AG04450 (cell line): ENCODE results near the gene ACSL5. TPM values are rescaled to one million over a fixed set of nuclear protein-coding genes. Genes with fewer than 3 reads are reported as not detected.

ENCODE experiments used
- CTCF ChIA-PET: fragments of 300-600, 350-600 bp; formaldehyde crosslinking; extraction: SDS; loops from one replicate; lab custom pipeline; 2022; ENCODE audit warnings: antibody characterized with exemption, inconsistent platforms; lab: Charles Lee
- POLR2A ChIA-PET: fragments of 350-600 bp; formaldehyde crosslinking; extraction: SDS; loops from one replicate; lab custom pipeline; 2021; ENCODE audit warnings: antibody characterized with exemption, inconsistent platforms; lab: Yijun Ruan, JAX
- DNase-seq: peaks from one replicate; pipeline ENCODE4 v3.0.0-alpha.2; 2011; ENCODE audit warnings: low read depth, low spot score
- H3K27ac ChIP-seq: one replicate; pipeline ENCODE4 v1.5.1; 2012; ENCODE audit warnings: low read depth, low read length, control low read depth
- H3K27me3 ChIP-seq: one replicate; pipeline ENCODE4 v1.6.0; 2012; ENCODE audit warnings: low read length; ENCODE audit not compliant: control insufficient read depth, insufficient read depth
- H3K4me3 ChIP-seq: 2 replicates; pipeline ENCODE4 v1.5.1; 2011; ENCODE audit warnings: mild to moderate bottlenecking, low read depth, low read length, control low read depth
- H3K9me3 ChIP-seq: 2 replicates; pipeline ENCODE4 v1.5.1; 2012; ENCODE audit warnings: low read length; ENCODE audit not compliant: control insufficient read depth, insufficient read depth
- CTCF ChIP-seq: IDR thresholded peaks from 2 replicates; pipeline ENCODE4 v1.5.1; 2011; ENCODE audit warnings: low read depth, low read length, control low read depth, inconsistent platforms
- polyA plus RNA-seq: library from polyadenylated mRNA; depleted of rRNA; stranded (reverse); fragments of >200 nt; gene quantifications from 2 replicates; pipeline ENCODE4 v1.2.3, GENCODE V29; 2011

ACSL5 gene
- polyA plus RNA-seq, 1 experiment = 2.0 TPM

DNA sequence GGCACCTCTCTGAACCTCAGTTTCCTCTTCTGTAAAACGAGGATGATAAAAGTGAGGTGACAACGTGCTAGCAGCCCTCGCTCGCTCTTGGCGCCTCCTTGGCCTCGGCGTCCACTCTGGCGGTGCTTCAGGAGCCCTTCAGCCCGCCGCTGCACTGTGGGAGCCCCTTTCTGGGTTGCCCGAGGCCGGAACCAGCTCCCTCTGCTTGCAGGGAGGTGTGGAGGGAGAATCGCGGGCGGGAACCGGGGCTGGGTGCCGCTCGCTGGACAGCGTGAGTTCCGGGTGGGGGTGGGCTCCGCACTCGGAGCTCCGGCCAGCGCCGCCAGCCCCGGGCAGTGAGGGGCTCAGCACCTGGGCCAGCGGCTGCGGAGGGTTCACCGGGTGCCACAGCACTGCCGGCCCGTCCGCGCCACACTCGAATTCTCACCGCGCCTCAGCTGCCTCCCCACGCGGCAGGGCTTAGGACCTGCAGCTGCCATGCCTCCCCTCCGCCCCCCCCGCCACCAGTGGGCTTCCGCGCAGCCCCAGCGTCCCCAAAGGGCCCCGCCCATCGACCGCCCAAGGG is 24.3 kb upstream of the ACSL5 start:
- Histone ChIP-seq H3K27me3 (peaks cover 2% of the 10 kb centered on the region), H3K4me3 (no peak overlapping the region), H3K9me3 (no peaks in the 10 kb centered on the region; the same call in 1 of the 2 replicates), H3K27ac (no peak overlapping the region)
- CTCF ChIA-PET = no interaction called here
- POLR2A ChIA-PET = no interaction called here
- no peak for DNase-seq
- no peak for TF ChIP-seq CTCF

DNA sequence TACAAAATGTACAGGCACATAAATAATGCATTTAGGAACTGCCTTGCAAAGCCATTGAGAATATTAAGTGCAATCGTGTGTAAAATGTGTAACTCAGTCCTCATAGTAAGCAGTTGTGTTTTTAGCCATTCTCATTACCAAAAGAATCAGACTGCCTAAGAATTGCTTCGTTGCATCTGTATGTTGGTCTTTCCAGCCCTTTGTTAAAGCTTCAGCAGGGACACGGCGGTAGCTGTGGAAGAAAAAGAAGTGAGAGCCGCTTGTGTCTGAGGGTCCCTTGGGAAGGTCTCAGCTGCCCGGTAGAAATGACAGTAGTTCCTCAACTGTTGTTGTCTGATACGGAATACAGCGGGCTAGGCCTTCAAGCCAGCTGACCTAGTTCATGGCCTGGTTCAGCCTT is 22.8 kb upstream of the ACSL5 start:
- H3K4me3 ChIP-seq = no peak overlapping the region
- CTCF ChIA-PET = no interaction called here
- no peaks in the 10 kb centered on the region; the same call in 1 of the 2 replicates for H3K9me3 ChIP-seq
- no peak for DNase-seq
- H3K27ac ChIP-seq = no peak overlapping the region
- POLR2A ChIA-PET = no interaction called here
- no peaks in the 10 kb centered on the region for H3K27me3 ChIP-seq
- no peak for TF ChIP-seq CTCF

DNA sequence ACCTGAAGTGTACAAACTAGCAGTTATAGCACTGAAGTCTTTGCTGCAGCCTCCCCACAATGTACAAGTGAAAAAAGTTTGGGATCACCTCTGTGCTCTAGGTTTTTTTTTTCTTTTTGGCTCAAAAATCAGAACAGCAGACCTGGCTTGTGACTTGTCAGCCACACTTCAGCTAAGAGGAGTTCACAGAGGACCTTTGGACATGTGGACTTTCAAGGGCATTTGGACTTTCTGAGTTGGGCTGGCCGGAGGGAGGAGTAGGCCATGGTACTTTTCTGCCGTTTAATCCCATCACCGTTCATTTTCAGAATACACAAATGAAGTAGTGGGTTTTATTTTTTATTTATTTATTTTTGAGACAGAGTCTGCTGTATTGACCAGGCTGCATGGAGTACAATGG is 21.9 kb upstream of the ACSL5 start:
- no peak for DNase-seq
- POLR2A ChIA-PET = no interaction called here
- Histone ChIP-seq H3K4me3 (no peak overlapping the region), H3K27me3 (no peaks in the 10 kb centered on the region), H3K9me3 (no peaks in the 10 kb centered on the region; the same call in 1 of the 2 replicates), H3K27ac (no peak overlapping the region)
- no peak for TF ChIP-seq CTCF
- CTCF ChIA-PET = no interaction called here

GRCh38 chr10:112353046-112353445 is 20.9 kb upstream of the ACSL5 start:
- Histone ChIP-seq H3K27ac (no peak overlapping the region), H3K27me3 (no peaks in the 10 kb centered on the region), H3K4me3 (no peak overlapping the region), H3K9me3 (no peaks in the 10 kb centered on the region; the same call in 1 of the 2 replicates)
- CTCF ChIA-PET = no interaction called here
- no peak for DNase-seq
- TF ChIP-seq CTCF = no peak
- POLR2A ChIA-PET = no interaction called here

GRCh38 chr10:112356686-112357085 is 17.2 kb upstream of the ACSL5 start:
- H3K4me3 ChIP-seq = no peak overlapping the region
- no peak for TF ChIP-seq CTCF
- ChIA-PET CTCF (no interaction called here), POLR2A (no interaction called here)
- no peak overlapping the region for H3K27ac ChIP-seq
- DNase-seq = no peak
- H3K9me3 ChIP-seq = no peaks in the 10 kb centered on the region
- no peaks in the 10 kb centered on the region for H3K27me3 ChIP-seq
